Glutamatergic neuron (in vitro differentiated cells): ENCODE results near the gene SLC47A2. TPM values are rescaled to one million over a fixed set of nuclear protein-coding genes. Genes with fewer than 3 reads are reported as not detected.

Experiments used
- DNase-seq: peaks from one replicate; pipeline ENCODE4 v3.0.0; 2022
- H3K27ac Mint-ChIP-seq: one replicate; pipeline ENCODE4 v1.8.0; 2020; ENCODE audit warnings: mild to moderate bottlenecking, mixed read lengths, inconsistent platforms; ENCODE audit not compliant: unreplicated experiment
- H3K27me3 Mint-ChIP-seq: one replicate; pipeline ENCODE4 v1.8.0; 2020; ENCODE audit warnings: mild to moderate bottlenecking, moderate library complexity, mixed read lengths, inconsistent platforms; ENCODE audit not compliant: unreplicated experiment
- H3K36me3 Mint-ChIP-seq: one replicate; pipeline ENCODE4 v1.8.0; 2020; ENCODE audit warnings: mild to moderate bottlenecking, mixed read lengths, inconsistent platforms; ENCODE audit not compliant: unreplicated experiment
- H3K4me1 Mint-ChIP-seq: one replicate; pipeline ENCODE4 v1.8.0; 2020; ENCODE audit warnings: mild to moderate bottlenecking, low read depth, mixed read lengths, inconsistent platforms; ENCODE audit not compliant: unreplicated experiment
- H3K4me3 Mint-ChIP-seq: one replicate; pipeline ENCODE4 v1.8.0; 2020; ENCODE audit warnings: mild to moderate bottlenecking, mixed read lengths, inconsistent platforms; ENCODE audit not compliant: unreplicated experiment
- H3K9me3 Mint-ChIP-seq: one replicate; pipeline ENCODE4 v1.8.0; 2020; ENCODE audit warnings: mild to moderate bottlenecking, moderate library complexity, mixed read lengths, inconsistent platforms; ENCODE audit not compliant: unreplicated experiment
- CTCF ChIP-seq: fragments of 200-600 bp; sonication (generic); IDR thresholded peaks from one replicate; pipeline ENCODE4 v1.5.0; 2021; ENCODE audit not compliant: partially characterized antibody, unreplicated experiment
- total RNA-seq: library from RNA; stranded (reverse); fragmentation: NEBNext Ultra II Directional; extraction: Animal tissue kit (Norgen Biotek cat#: 25700); gene quantifications from one replicate; pipeline ENCODE4 v1.2.1, GENCODE V29; 2021; ENCODE audit not compliant: unreplicated experiment

The SLC47A2 gene
- total RNA-seq, 1 donor from 2014 or later: not detected

- H3K27ac Mint-ChIP-seq: no peak overlapping the region
- H3K4me3 Mint-ChIP-seq: no peak overlapping the region
- no peak for DNase-seq
- H3K9me3 Mint-ChIP-seq: peaks cover 7% of the 10 kb centered on the region
- H3K27me3 Mint-ChIP-seq: peaks cover 8% of the 10 kb centered on the region
- no peaks in the 10 kb centered on the region for H3K4me1 Mint-ChIP-seq
- peaks cover 5% of the 10 kb centered on the region for H3K36me3 Mint-ChIP-seq
- TF ChIP-seq CTCF: no peak
Observed at GRCh38 chr17:19752216-19753050, 36.0 kb upstream of the SLC47A2 start.

GRCh38 chr17:19750835-19751234 lies 34.5 kb upstream of the SLC47A2 start:
- peaks cover 5% of the 10 kb centered on the region for H3K36me3 Mint-ChIP-seq
- no peak for DNase-seq
- no peaks in the 10 kb centered on the region for H3K4me1 Mint-ChIP-seq
- peaks cover 9% of the 10 kb centered on the region for H3K27me3 Mint-ChIP-seq
- TF ChIP-seq CTCF: no peak
- H3K9me3 Mint-ChIP-seq: peaks cover 7% of the 10 kb centered on the region
- no peak overlapping the region for H3K27ac Mint-ChIP-seq
- H3K4me3 Mint-ChIP-seq: no peak overlapping the region

GRCh38 chr17:19750020-19750572 lies 33.7 kb upstream of the SLC47A2 start:
- no peaks in the 10 kb centered on the region for H3K4me1 Mint-ChIP-seq
- no peak for TF ChIP-seq CTCF
- H3K27ac Mint-ChIP-seq: no peak overlapping the region
- H3K27me3 Mint-ChIP-seq: peaks cover 9% of the 10 kb centered on the region
- DNase-seq: no peak
- H3K36me3 Mint-ChIP-seq: peaks cover 5% of the 10 kb centered on the region
- no peak overlapping the region for H3K4me3 Mint-ChIP-seq
- H3K9me3 Mint-ChIP-seq: peaks cover 7% of the 10 kb centered on the region

- Mint-ChIP-seq H3K36me3 (peaks cover 5% of the 10 kb centered on the region), H3K9me3 (peaks cover 7% of the 10 kb centered on the region), H3K27me3 (peaks cover 11% of the 10 kb centered on the region), H3K4me3 (no peak overlapping the region), H3K27ac (no peak overlapping the region), H3K4me1 (no peaks in the 10 kb centered on the region)
- no peak for TF ChIP-seq CTCF
- no peak for DNase-seq
Observed at GRCh38 chr17:19748807-19749193, 32.4 kb upstream of the SLC47A2 start.
